HG02884 (cell line): ENCODE measurements around the gene ARFIP1.

Experiments
- ATAC-seq: cut with Tn5 transposase; IDR thresholded peaks from one replicate; pipeline ENCODE4 v1.9.1; 2021; ENCODE audit warnings: mild to moderate bottlenecking, moderate library complexity; ENCODE audit not compliant: unreplicated experiment

ARFIP1 gene

GRCh38 chr4:152936446-152937335 lies 156.9 kb downstream of the ARFIP1 start:
- ATAC-seq: no peak

DNA sequence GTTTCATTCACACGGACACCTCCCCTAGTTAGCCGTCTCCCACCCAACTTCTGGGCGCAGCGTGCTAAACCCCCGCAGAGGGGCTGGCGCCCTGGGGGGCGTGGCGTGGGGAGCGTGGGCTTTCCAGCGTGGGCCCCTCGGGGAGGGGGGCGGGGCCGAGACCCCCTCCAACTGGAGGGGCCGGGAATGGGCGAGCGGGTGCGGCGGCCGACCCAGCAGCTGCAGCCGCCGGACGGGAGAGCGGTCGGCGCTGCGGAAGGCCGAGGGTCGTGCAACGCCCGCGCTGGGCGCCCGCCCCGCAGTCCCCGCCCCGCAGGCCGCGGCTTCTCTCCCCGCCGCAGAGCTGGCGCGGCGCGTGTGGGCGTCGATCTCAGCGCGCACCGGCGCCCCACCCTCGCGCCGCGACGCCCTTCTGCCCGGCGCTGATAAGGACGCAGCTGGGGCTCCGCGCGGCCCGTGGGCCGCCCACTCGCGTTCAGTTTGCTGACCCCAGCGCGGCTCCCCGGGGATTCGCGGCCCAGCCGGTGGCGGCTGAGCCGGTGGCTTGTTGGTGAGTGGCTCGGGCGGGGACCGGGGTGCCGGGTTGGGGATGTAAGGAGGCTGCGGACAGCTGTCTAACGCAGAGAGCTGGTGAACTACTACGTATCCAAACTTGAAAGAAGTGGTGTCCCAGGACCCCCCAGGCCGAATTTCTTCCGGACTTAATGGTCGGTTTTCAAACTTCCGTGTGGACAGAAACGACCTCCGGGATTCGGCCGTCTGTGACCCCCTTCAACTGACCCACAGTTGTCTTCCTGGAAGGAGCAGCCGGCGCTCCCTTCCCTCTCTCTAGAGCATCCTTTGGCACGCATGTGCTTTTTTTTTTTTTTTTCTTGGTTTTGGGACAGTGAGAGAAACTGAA lies 157.8 kb downstream of the ARFIP1 start:
- no peak for ATAC-seq

DNA sequence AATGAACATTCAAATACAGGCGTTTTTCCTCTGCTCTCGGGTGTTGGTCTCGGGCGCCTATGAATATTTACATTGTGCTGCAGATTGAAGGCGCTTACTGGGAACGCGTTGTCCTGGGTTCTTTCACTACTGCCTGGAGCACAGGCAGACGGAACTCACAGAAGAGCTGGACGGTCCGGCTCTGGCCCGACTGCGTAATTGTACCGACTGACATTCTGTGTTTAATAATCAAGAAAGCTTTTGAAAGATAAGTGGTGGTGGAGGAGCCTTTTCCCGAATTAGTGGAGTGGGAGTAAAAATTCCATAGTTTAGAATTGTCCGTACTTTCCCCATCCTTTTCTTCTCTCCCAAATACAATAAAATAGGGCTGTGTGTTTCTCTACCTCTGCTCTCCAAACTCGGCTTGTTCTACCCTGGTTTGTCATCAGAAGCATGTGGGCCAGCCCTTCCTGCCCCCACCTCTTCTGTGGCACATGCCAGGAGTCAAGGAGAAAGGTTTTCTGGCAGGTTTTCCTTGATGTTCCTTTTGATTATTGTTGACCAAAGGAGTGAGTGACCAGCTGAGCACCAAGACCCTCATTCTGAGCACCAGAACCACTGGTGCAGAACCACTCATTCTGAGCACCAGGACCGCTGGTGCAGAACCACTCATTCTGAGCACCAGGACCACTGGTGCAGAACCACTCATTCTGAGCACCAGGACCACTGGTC lies 158.6 kb downstream of the ARFIP1 start:
- no peak for ATAC-seq

DNA sequence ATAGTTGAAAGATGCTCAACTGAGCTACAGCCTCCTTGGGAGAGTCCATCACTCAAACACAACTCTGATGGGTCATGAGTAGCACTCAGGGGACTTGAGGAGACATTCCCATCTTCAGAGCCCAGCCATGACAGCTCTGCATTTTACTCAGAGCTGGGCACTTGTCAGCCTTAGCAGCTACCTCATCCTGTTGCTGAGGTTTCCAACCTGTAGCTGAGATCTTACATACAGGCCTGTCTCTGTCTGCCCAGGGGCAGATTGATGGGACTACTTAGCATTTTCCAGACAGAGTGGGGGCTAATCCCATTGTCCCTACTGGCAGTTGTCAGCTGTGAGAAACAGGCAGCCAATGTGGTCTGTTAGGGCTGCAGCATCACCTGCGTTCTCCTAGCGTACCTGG lies 159.9 kb downstream of the ARFIP1 start:
- ATAC-seq: no peak

- no peak for ATAC-seq
These were observed 160.7 kb downstream of the ARFIP1 start for GRCh38 chr4:152940461-152940860.

DNA sequence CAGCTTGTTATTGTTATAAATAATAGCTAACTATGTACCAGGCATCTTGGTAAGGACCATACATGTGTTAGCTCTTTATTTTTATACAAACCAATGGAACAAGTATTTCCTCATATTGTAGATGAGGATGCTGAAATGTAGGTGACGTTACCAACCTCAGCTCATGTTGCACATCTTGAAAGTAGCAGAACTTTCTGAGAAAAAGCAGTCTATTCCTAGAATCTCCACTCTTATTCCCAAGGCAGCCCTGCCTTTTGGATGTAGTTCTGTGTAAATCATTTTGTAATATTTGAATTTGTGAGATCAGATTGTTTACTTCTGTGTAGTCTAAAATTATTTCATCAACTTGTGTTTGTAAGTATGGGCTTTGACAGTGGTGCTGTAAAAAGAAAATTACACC lies 161.7 kb downstream of the ARFIP1 start:
- ATAC-seq: no peak

GRCh38 chr4:152942346-152942745 lies 162.6 kb downstream of the ARFIP1 start:
- no peak for ATAC-seq

- no peak for ATAC-seq
These were observed 163.9 kb downstream of the ARFIP1 start for GRCh38 chr4:152943672-152944071.

GRCh38 chr4:152944666-152945320 lies 165.0 kb downstream of the ARFIP1 start:
- ATAC-seq: no peak

- no peak for ATAC-seq
These were observed 165.9 kb downstream of the ARFIP1 start for GRCh38 chr4:152945639-152946038.

- ATAC-seq: no peak
These were observed 166.7 kb downstream of the ARFIP1 start for GRCh38 chr4:152946446-152946845.

GRCh38 chr4:152947311-152947710 lies 167.6 kb downstream of the ARFIP1 start:
- no peak for ATAC-seq

- no peak for ATAC-seq
These were observed 170.2 kb downstream of the ARFIP1 start for GRCh38 chr4:152949930-152950329.

DNA sequence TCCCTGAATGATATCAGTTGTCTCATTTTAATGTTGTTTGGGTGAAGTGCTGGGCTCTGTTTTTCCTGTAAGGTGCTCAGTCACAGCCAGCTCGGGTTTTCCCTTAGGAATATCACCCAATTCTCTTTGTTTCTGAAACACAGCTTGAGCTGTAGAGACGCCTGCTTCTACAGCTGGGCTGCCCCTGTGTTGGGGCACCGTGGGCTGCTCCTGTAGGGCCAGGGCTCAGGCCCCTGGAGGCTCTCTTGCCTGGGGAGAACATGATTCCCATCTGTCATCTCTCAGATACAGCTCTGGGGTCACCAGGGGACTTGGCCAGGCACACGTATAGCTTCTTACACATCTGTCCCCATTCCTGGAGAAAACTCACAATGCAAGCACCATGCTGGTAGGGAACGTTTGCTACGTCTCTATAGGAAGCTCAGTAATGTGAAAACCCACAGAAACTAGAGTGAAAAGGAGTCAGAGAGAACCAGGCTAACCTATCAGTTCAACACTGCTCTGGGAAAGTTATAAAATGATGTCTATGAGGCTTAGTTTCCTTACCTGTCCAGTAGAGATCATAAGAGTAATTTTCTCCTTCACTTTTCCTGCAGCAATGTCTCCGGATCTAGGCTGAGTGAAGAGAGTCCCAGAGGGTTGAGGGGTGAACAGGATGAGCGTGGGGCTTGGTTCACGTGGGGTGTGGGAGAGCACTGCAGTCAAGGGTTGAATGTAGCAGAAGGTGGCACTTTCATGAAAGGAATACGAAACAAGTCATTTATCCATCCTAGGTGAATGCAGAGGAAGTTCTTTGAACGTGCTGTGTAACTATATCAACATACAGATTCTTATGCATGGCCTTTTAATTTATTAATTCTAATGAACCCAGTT lies 170.9 kb downstream of the ARFIP1 start:
- no peak for ATAC-seq

DNA sequence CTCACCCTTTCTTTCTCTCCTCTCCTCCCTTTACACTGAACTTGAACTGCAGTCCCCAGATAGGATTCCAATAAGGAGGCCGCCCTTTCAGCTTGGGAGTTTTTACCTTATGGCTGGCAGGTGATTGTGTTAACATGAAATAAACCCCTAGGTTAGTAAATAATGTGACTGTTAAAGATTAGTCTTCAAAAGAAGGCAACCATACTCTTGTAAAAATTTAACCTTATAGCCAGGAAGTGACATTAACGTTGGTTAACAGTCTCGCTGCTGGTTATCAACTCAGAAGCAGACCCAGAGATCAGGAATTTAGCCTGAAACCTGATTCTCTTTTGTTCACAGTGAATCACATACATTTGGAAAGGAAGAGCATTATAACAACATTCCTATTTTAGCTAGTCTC lies 171.6 kb downstream of the ARFIP1 start:
- ATAC-seq: no peak

DNA sequence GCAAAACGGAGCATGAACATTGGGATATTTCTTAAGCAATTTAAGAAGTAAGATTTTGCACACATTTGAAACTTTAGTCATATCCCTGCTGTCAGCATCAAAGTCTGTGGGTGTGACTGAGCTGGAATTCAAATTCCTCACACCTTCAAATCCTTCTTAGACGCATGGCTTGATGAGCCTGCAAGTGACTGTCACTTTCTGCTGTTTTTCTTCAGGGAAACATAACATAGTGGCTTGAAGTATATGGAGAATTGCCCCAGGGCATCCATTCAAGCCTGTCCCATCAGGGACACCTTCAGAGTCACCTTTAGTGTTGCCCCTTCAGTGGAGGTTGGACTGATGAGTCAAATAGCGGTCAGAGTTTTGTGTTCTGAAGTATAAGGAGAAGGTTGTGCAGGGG lies 173.8 kb downstream of the ARFIP1 start:
- ATAC-seq: no peak

DNA sequence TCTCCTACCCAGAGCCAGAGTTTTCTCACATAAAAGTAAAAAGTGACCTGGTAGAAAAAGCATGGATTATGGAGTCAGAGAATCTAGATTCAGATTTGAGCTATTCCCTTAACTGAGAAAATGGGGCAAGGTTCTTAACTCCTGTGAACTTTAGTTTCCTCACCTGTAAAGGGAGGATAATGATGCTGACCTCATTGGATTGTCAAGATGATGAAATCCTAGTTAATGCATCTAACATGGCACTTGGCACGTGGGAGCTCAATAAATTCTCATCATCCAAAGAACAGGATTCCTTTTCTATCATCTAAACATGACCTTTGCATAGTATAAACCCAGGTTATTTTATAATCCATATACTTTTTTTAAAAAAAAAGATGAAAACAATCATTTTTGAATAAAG lies 175.0 kb downstream of the ARFIP1 start:
- ATAC-seq: no peak

DNA sequence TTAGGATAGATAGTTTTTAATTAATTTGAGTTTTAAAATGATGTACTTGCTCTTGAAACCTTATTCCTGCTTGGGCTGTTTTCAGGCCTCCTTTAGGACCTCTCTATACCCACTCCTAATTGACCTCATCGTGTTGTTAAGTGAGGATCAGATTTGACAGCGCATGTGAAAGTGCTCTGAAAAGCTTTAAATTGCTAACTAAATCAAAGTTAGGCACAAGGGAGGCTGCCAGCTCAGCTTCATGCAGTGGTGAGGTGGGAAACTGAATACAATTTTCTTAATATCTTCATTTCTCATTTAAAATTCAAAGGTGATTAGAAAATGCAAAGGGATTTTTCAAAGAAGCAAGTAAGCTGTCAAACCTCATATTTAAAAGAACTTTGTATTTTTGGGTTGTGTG lies 176.4 kb downstream of the ARFIP1 start:
- no peak for ATAC-seq

GRCh38 chr4:152956650-152957436 lies 177.1 kb downstream of the ARFIP1 start:
- no peak for ATAC-seq
